Kidney (tissue), 14 donors: Measurements from ENCODE around the gene CSAD. TPM values are rescaled to one million over a fixed set of nuclear protein-coding genes. Genes with fewer than 3 reads are reported as not detected.
"Not testable (repeated sequence)": the region's sequence is repeated elsewhere in the genome, so short reads cannot be mapped to it uniquely, and the experiment has no call there.

Experiments
- DNase-seq, 5 donors: peaks; one replicate each; pipeline ENCODE4 v3.0.0-alpha.2; 2013 to 2020
- FAIRE-seq: peaks from 2 replicates; lab custom pipeline; 2012; peaks lifted over from hg19 to GRCh38; lab: Jason Lieb, UNC
- H3K27ac ChIP-seq, 2 donors: one replicate each; pipeline ENCODE4 v1.7.0; 2013; ENCODE audit warnings: low read depth in 2 of 2, low read length in 2 of 2, inconsistent platforms in 1 of 2
- H3K27me3 ChIP-seq: one replicate; pipeline ENCODE4 v1.7.1; 2013; ENCODE audit warnings: low read length, inconsistent platforms; ENCODE audit not compliant: control insufficient read depth, insufficient read depth
- H3K36me3 ChIP-seq, 3 donors: one replicate each; pipeline versions ENCODE4 v1.7.0 to v1.7.1; 2013; ENCODE audit warnings: low read length in 3 of 3, control low read depth in 1 of 3, inconsistent platforms in 1 of 3; ENCODE audit not compliant: insufficient read depth in 3 of 3, control insufficient read depth in 2 of 3
- H3K4me1 ChIP-seq, 3 donors: one replicate each; pipeline versions ENCODE4 v1.7.0 to v1.7.1; 2013; ENCODE audit warnings: low read length in 3 of 3, inconsistent platforms in 1 of 3, low read depth in 1 of 3; ENCODE audit not compliant: control insufficient read depth in 2 of 3, insufficient read depth in 2 of 3
- H3K4me3 ChIP-seq, 3 donors: one replicate each; pipeline versions ENCODE4 v1.7.0 to v1.8.1; 2013; ENCODE audit warnings: low read length in 3 of 3, control low read depth in 1 of 3, inconsistent platforms in 1 of 3
- H3K9ac ChIP-seq, 3 donors: one replicate each; pipeline versions ENCODE4 v1.7.0 to v1.7.1; 2013; ENCODE audit warnings: low read length in 3 of 3, control low read depth in 1 of 3, inconsistent platforms in 1 of 3
- H3K9me3 ChIP-seq, 3 donors: one replicate each; pipeline versions ENCODE4 v1.7.0 to v1.7.1; 2013; ENCODE audit warnings: low read length in 3 of 3, control low read depth in 1 of 3, inconsistent platforms in 1 of 3; ENCODE audit not compliant: control insufficient read depth in 2 of 3, insufficient read depth in 1 of 3
- CTCF ChIP-seq: IDR thresholded peaks from 3 replicates; pipeline ENCODE4 v1.5.1; 2012; ENCODE audit warnings: mild to moderate bottlenecking, moderate library complexity, borderline replicate concordance; ENCODE audit not compliant: insufficient read depth; ENCODE audit errors: extremely low read depth
- intact Hi-C: fragments of 100-400 bp; cut with DNase I; formaldehyde crosslinking; loops from one replicate; pipeline ENCODE4 v1.11.1; 2022
- polyA plus RNA-seq: library from polyadenylated mRNA; stranded (reverse); fragments of 350-450 nt; fragmentation: Illumina TruSeq; extraction: RNeasy Lipid Tissue Mini Kit (QIAGEN cat#74804); gene quantifications from one replicate; pipeline ENCODE4 v1.2.3, GENCODE V29; 2014; ENCODE audit warnings: low read depth, low replicate concordance; ENCODE audit not compliant: insufficient read depth
- total RNA-seq: library from RNA; stranded (reverse); fragmentation: NEBNext Ultra II Directional; extraction: Animal tissue kit (Norgen Biotek cat#: 25700); gene quantifications from one replicate; pipeline ENCODE4 v1.2.1, GENCODE V29; 2021
- donor health status: control.
- donor health status: control.
- donor health status: control.
- donor health status: control.
- donor health status: control.
- donor health status: DM: yes; HTN: yes; CAD: no.
- donor health status: Normal renal cell carcinoma (clear cell type).

CSAD gene
- total and polyA plus RNA-seq, 2 donors from 2014 or later, result 24.0 to 39.1 TPM

GRCh38 chr12:53170215-53170614 lies 10.5 kb downstream of the CSAD start:
- no peak for FAIRE-seq
- no peaks in the 10 kb centered on the region for H3K27me3 ChIP-seq

GRCh38 chr12:53169644-53170043 lies 11.1 kb downstream of the CSAD start:
- Histone ChIP-seq H3K4me3 (no peak overlapping the region), H3K4me1 (no peaks in the 10 kb centered on the region), H3K27ac (no peak overlapping the region), H3K36me3 (peaks cover 0 to 6% (median 2%) of the 10 kb centered on the region in 3 donors), H3K9me3 (no peaks in the 10 kb centered on the region), H3K9ac (no peak overlapping the region), H3K27me3 (no peaks in the 10 kb centered on the region)
- intact Hi-C loops, result no loop called here
- no peak for TF ChIP-seq CTCF
- no peak for DNase-seq
- no peak for FAIRE-seq

More at GRCh38 chr12:53170215-53170614, 10.5 kb downstream of the CSAD start:
- Histone ChIP-seq H3K9me3 (no peaks in the 10 kb centered on the region), H3K27ac (no peak overlapping the region), H3K4me1 (peaks cover 0 to 3% (median 0%) of the 10 kb centered on the region in 3 donors), H3K9ac (no peak overlapping the region), H3K36me3 (peaks cover 0 to 6% (median 2%) of the 10 kb centered on the region in 3 donors), H3K4me3 (no peak overlapping the region)
- intact Hi-C loops, result no loop called here
- peak in 2 of 5 donors; percentile 39 to 44 for DNase-seq
- no peak for TF ChIP-seq CTCF

- H3K36me3 ChIP-seq, result peaks cover 0 to 2% (median under 1%) of the 10 kb centered on the region in 3 donors
- no peak overlapping the region for H3K4me3 ChIP-seq
- FAIRE-seq (no peak), DNase-seq (no peak)
- H3K27me3 ChIP-seq, result no peaks in the 10 kb centered on the region
- no peaks in the 10 kb centered on the region for H3K4me1 ChIP-seq
- intact Hi-C loops, result no loop called here
- no peak overlapping the region for H3K27ac ChIP-seq
- no peak overlapping the region for H3K9ac ChIP-seq
- H3K9me3 ChIP-seq, result no peaks in the 10 kb centered on the region
- TF ChIP-seq CTCF, result no peak
These were observed 13.9 kb downstream of the CSAD start for GRCh38 chr12:53166837-53167236.

- H3K9me3 ChIP-seq, FAIRE-seq, H3K9ac ChIP-seq, intact Hi-C loops, DNase-seq, H3K36me3 ChIP-seq, H3K4me3 ChIP-seq, H3K27ac ChIP-seq, H3K27me3 ChIP-seq, H3K4me1 ChIP-seq: not testable (repeated sequence)
These were observed 17.7 kb downstream of the CSAD start for GRCh38 chr12:53163008-53163407.
